Adrenal gland (tissue), 5 donors: ENCODE measurements around the gene EPHB2.

ENCODE experiments used
- CTCF ChIP-seq, 6 experiments: fragments of 450-650 bp in 4 of 6; fragments of 200-600 bp in 2 of 6; sonication (generic) in 1 of 6; IDR thresholded peaks; 1 replicate in 5 of 6; 2 replicates in 1 of 6; pipeline versions ENCODE4 v1.5.1 to v1.8.0; 2016 to 2021; ENCODE audit warnings: antibody characterized with exemption in 6 of 6, mild to moderate bottlenecking in 2 of 6, moderate library complexity in 1 of 6
- POLR2A ChIP-seq, 2 donors: fragments of 450-650 bp; IDR thresholded peaks; one replicate each; pipeline ENCODE4 v1.6.1; 2017; ENCODE audit warnings: antibody characterized with exemption in 2 of 2, mild to moderate bottlenecking in 2 of 2, moderate library complexity in 1 of 2
- donor health status: DM: no; HTN: no; CAD: no.

- TF ChIP-seq POLR2A (IDR thresholded peaks at IDR 0.05) (no peak), CTCF (IDR thresholded peaks at IDR 0.05) (no peak)
Observed at GRCh38 chr1:22772014-22772413, 61.4 kb downstream of the EPHB2 start.
